Ascending aorta (tissue), 2 donors: Measurements from ENCODE around the gene SERTAD2. TPM values are rescaled to one million over a fixed set of nuclear protein-coding genes. Genes with fewer than 3 reads are reported as not detected.

ENCODE experiments used
- DNase-seq, 2 donors: peaks; one replicate each; pipeline ENCODE4 v3.0.0-alpha.2; 2019; ENCODE audit warnings: low spot score in 2 of 2
- H3K27ac ChIP-seq, 2 donors: fragments of 200-600 bp; sonication (generic); one replicate each; pipeline ENCODE4 v1.5.1; 2016 to 2017; ENCODE audit warnings: mild to moderate bottlenecking in 1 of 2
- H3K27me3 ChIP-seq: fragments of 200-600 bp; sonication (generic); one replicate; pipeline ENCODE4 v1.5.1; 2017
- H3K36me3 ChIP-seq, 2 donors: fragments of 200-600 bp; sonication (generic); one replicate each; pipeline ENCODE4 v1.5.1; 2016
- H3K4me1 ChIP-seq, 2 donors: fragments of 200-600 bp; sonication (generic); one replicate each; pipeline ENCODE4 v1.5.1; 2016 to 2017; ENCODE audit warnings: mild to moderate bottlenecking in 1 of 2
- H3K4me3 ChIP-seq, 2 donors: fragments of 200-600 bp; sonication (generic); one replicate each; pipeline ENCODE4 v1.5.1; 2016 to 2017; ENCODE audit warnings: mild to moderate bottlenecking in 1 of 2
- H3K9me3 ChIP-seq, 2 donors: fragments of 200-600 bp; sonication (generic); one replicate each; pipeline ENCODE4 v1.5.1; 2016
- CTCF ChIP-seq, 3 experiments: fragments of 200-600 bp in 2 of 3; fragments of 450-650 bp in 1 of 3; sonication (generic) in 2 of 3; IDR thresholded peaks; one replicate each; pipeline ENCODE4 v1.5.1; 2016 to 2019; ENCODE audit warnings: antibody characterized with exemption in 3 of 3, mild to moderate bottlenecking in 1 of 3, moderate library complexity in 1 of 3
- intact Hi-C: fragments of 100-400 bp; cut with DNase I; formaldehyde crosslinking; loops from one replicate; pipeline ENCODE4 v1.15.1; 2023
- total RNA-seq: library from RNA; depleted of rRNA; stranded (reverse); fragments of >200 nt; gene quantifications from one replicate; pipeline ENCODE4 v1.1.0, GENCODE V29; 2016

The SERTAD2 gene
- total RNA-seq, 1 donor from 2014 or later = 8.7 TPM

- Histone ChIP-seq H3K27ac (no peak overlapping the region), H3K27me3 (no peaks in the 10 kb centered on the region), H3K36me3 (no peaks in the 10 kb centered on the region), H3K4me3 (no peak overlapping the region), H3K4me1 (peaks cover 0 to 23% of the 10 kb centered on the region in 2 donors), H3K9me3 (no peaks in the 10 kb centered on the region)
- no peak for TF ChIP-seq CTCF (IDR thresholded peaks at IDR 0.05)
- no peak for DNase-seq
- intact Hi-C loops = loop anchor here (5.0 kb wide), 2 partner anchors 129 to 336 kb away; partner anchors contain the start of genes AFTPH and SLC1A4
Observed at GRCh38 chr2:64651590-64651989, 2.1 kb downstream of the SERTAD2 start.

GRCh38 chr2:64650722-64651338, 2.9 kb downstream of the SERTAD2 start:
- H3K36me3 ChIP-seq = no peaks in the 10 kb centered on the region
- DNase-seq = no peak
- intact Hi-C loops = loop anchor here (5.0 kb wide), 2 partner anchors 129 to 336 kb away; partner anchors contain the start of genes AFTPH and SLC1A4
- H3K27ac ChIP-seq = no peak overlapping the region
- H3K9me3 ChIP-seq = no peaks in the 10 kb centered on the region
- no peak overlapping the region for H3K4me3 ChIP-seq
- TF ChIP-seq CTCF (IDR thresholded peaks at IDR 0.05) = no peak
- H3K4me1 ChIP-seq = peaks cover 0 to 28% of the 10 kb centered on the region in 2 donors
- H3K27me3 ChIP-seq = no peaks in the 10 kb centered on the region

- Histone ChIP-seq H3K4me1 (peaks cover 0 to 30% of the 10 kb centered on the region in 2 donors), H3K9me3 (no peaks in the 10 kb centered on the region), H3K36me3 (no peaks in the 10 kb centered on the region), H3K27ac (no peak overlapping the region), H3K4me3 (no peak overlapping the region), H3K27me3 (no peaks in the 10 kb centered on the region)
- DNase-seq = no peak
- TF ChIP-seq CTCF (IDR thresholded peaks at IDR 0.05) = no peak
- intact Hi-C loops = loop anchor here (5.0 kb wide), 2 partner anchors 128 to 337 kb away; partner anchors contain the start of genes AFTPH and SLC1A4
Observed at GRCh38 chr2:64650296-64650695, 3.4 kb downstream of the SERTAD2 start.

- no peak for TF ChIP-seq CTCF (IDR thresholded peaks at IDR 0.05)
- intact Hi-C loops = loop anchor here (5.0 kb wide), 2 partner anchors 127 to 338 kb away; partner anchors contain the start of genes AFTPH and SLC1A4
- H3K4me3 ChIP-seq = no peak overlapping the region
- H3K4me1 ChIP-seq = peaks cover 0 to 28% of the 10 kb centered on the region in 2 donors
- H3K27ac ChIP-seq = no peak overlapping the region
- no peaks in the 10 kb centered on the region for H3K36me3 ChIP-seq
- H3K9me3 ChIP-seq = no peaks in the 10 kb centered on the region
- H3K27me3 ChIP-seq = no peaks in the 10 kb centered on the region
- DNase-seq = no peak
Observed at GRCh38 chr2:64649626-64650025, 4.1 kb downstream of the SERTAD2 start.

GRCh38 chr2:64649013-64649484, 4.7 kb downstream of the SERTAD2 start:
- Histone ChIP-seq H3K4me3 (no peak overlapping the region), H3K27ac (no peak overlapping the region), H3K4me1 (peaks cover 0 to 32% of the 10 kb centered on the region in 2 donors), H3K36me3 (no peaks in the 10 kb centered on the region), H3K27me3 (no peaks in the 10 kb centered on the region), H3K9me3 (no peaks in the 10 kb centered on the region)
- no peak for DNase-seq
- intact Hi-C loops = no loop called here
- no peak for TF ChIP-seq CTCF (IDR thresholded peaks at IDR 0.05)
